Muscle layer of duodenum (tissue), 2 donors: Measurements from ENCODE around the gene WASHC2C.
"Not testable (repeated sequence)": the region's sequence is repeated elsewhere in the genome, so short reads cannot be mapped to it uniquely, and the experiment has no call there.

Source experiments
- H3K27ac ChIP-seq: one replicate; pipeline ENCODE4 v1.7.0; 2013; ENCODE audit warnings: mild to moderate bottlenecking, low read length
- H3K27me3 ChIP-seq: one replicate; pipeline ENCODE4 v1.7.0; 2013; ENCODE audit warnings: low read depth, mild to moderate bottlenecking, control low read depth, low read length
- H3K36me3 ChIP-seq, 2 donors: one replicate each; pipeline ENCODE4 v1.7.0; 2013; ENCODE audit warnings: low read length in 2 of 2, control low read depth in 1 of 2, mild to moderate bottlenecking in 1 of 2; ENCODE audit not compliant: insufficient read depth in 2 of 2, control insufficient read depth in 1 of 2
- H3K4me1 ChIP-seq, 2 donors: one replicate each; pipeline ENCODE4 v1.7.0; 2013; ENCODE audit warnings: low read length in 2 of 2, mild to moderate bottlenecking in 2 of 2, control low read depth in 1 of 2, moderate library complexity in 1 of 2; ENCODE audit not compliant: insufficient read depth in 2 of 2, control insufficient read depth in 1 of 2
- H3K4me3 ChIP-seq, 2 donors: one replicate each; pipeline ENCODE4 v1.7.0; 2013; ENCODE audit warnings: low read length in 2 of 2, low read depth in 1 of 2, mild to moderate bottlenecking in 1 of 2
- H3K9me3 ChIP-seq, 2 donors: one replicate each; pipeline ENCODE4 v1.7.0; 2013; ENCODE audit warnings: low read length in 2 of 2, control low read depth in 1 of 2, mild to moderate bottlenecking in 1 of 2; ENCODE audit not compliant: control insufficient read depth in 1 of 2
- donor health status: healthy.

The WASHC2C gene

DNA sequence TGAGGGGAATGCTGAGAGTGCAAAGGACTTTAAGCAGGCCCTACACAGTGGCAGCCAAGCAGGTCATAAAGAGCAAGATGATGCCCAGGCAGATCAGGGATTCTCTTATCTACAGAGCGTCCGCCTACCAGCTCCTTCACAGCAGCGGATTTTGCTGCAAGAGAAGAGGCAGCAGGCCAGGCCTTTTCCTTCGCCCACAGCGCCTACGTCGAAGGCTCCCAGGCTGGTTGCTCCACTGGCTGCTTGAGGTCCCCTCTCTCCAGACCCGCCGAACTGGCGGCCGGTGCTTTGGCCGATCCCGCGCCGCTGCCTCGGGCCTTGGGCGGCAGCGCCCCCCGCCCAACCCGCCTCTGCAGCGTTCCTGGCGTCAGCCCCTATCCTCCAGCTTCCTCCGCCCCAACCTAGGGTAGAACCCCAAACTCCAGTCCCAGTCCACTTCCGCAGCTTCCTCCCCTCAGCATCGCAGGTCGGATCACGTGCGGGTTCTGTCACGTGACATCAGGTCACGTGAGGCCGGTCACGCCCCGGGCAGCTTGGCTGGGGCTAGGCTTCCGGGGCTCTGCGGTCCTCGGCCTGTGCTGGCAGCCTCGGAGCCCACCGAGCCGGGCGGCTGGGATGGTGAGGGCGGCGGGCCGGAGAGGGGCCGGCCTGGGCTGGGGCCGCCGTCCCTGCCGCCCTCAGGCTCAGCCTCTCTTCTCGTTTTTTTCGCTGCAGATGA lies at the start of gene WASHC2C:
Gene WASHC2C (plus strand): TSS at position 564 of the 718 bp plus-strand sequence. CDS start 52 bp downstream, at position 616.
- not testable (repeated sequence) for H3K9me3 ChIP-seq, H3K4me1 ChIP-seq, H3K36me3 ChIP-seq, H3K27ac ChIP-seq, H3K27me3 ChIP-seq
- peak within 1 kb of the TSS; percentile 48 to 81 for H3K4me3 ChIP-seq

GRCh38 chr10:45678467-45678866 lies 48.6 kb upstream of the WASHC2C start:
- H3K4me1 ChIP-seq = not testable (repeated sequence)

GRCh38 chr10:45710200-45710796 lies 16.8 kb upstream of the WASHC2C start:
- H3K27ac ChIP-seq, H3K36me3 ChIP-seq, H3K9me3 ChIP-seq, H3K27me3 ChIP-seq, H3K4me1 ChIP-seq, H3K4me3 ChIP-seq: not testable (repeated sequence)

More at GRCh38 chr10:45678467-45678866, 48.6 kb upstream of the WASHC2C start:
- H3K9me3 ChIP-seq, H3K27ac ChIP-seq, H3K27me3 ChIP-seq, H3K4me3 ChIP-seq, H3K36me3 ChIP-seq: not testable (repeated sequence)

- not testable (repeated sequence) for H3K4me1 ChIP-seq, H3K4me3 ChIP-seq, H3K9me3 ChIP-seq, H3K36me3 ChIP-seq, H3K27me3 ChIP-seq, H3K27ac ChIP-seq
These were observed 15.8 kb upstream of the WASHC2C start for GRCh38 chr10:45711223-45711622.

- not testable (repeated sequence) for H3K36me3 ChIP-seq, H3K27ac ChIP-seq, H3K4me1 ChIP-seq, H3K9me3 ChIP-seq, H3K4me3 ChIP-seq, H3K27me3 ChIP-seq
These were observed 10.0 kb upstream of the WASHC2C start for GRCh38 chr10:45717053-45717452.

DNA sequence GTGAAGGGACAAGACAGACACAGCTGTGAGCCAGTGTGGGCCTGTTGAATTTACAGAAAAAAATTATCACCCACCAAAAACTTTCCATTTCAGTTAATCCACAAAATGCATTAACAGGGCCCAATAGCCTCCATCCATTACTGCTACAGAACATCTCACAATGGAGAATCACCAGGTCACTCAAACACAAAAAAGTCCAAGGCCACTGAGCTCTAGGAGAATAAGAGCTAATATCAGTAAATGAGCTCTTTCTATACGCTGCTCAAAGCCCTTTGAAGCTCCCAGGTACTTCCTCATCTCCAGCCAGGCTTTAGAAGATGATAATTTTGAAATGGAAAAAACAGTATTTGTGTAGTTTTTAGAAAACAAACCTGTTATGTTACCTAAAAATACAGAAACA lies 9.4 kb upstream of the WASHC2C start:
- H3K4me1 ChIP-seq, H3K4me3 ChIP-seq, H3K27ac ChIP-seq, H3K27me3 ChIP-seq, H3K36me3 ChIP-seq, H3K9me3 ChIP-seq: not testable (repeated sequence)

DNA sequence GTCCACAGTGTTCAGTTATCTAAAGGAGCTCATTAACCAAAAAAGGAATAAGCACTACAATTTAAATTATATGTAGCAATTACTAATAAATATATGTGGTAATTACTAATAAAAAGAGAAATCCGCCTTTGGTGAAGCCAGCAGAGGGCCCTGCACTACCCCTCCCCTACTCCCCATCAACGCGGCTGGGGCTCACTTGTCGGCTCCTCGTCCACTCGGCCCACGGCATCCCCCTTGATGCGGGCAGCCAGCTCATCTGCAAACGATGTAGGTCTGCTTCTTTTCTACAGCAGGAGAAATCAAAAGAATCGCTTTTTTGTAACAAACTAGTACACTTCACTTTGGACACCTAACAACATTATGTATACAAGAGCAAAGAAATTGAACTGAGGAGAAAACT lies 5.6 kb upstream of the WASHC2C start:
- not testable (repeated sequence) for H3K27ac ChIP-seq, H3K36me3 ChIP-seq, H3K9me3 ChIP-seq

GRCh38 chr10:45723851-45724250 lies 3.2 kb upstream of the WASHC2C start:
- H3K4me1 ChIP-seq, H3K36me3 ChIP-seq, H3K9me3 ChIP-seq, H3K27ac ChIP-seq, H3K4me3 ChIP-seq, H3K27me3 ChIP-seq: not testable (repeated sequence)

More for the DNA sequence above, 5.6 kb upstream of the WASHC2C start:
- not testable (repeated sequence) for H3K27me3 ChIP-seq, H3K4me1 ChIP-seq, H3K4me3 ChIP-seq

GRCh38 chr10:45727421-45727965 lies 427 bp downstream of the WASHC2C start:
- H3K27ac ChIP-seq = not testable (repeated sequence)

GRCh38 chr10:45734449-45734848 lies 7.4 kb downstream of the WASHC2C start:
- not testable (repeated sequence) for H3K9me3 ChIP-seq, H3K4me3 ChIP-seq

More at GRCh38 chr10:45727421-45727965, 427 bp downstream of the WASHC2C start:
- H3K27me3 ChIP-seq, H3K9me3 ChIP-seq, H3K36me3 ChIP-seq, H3K4me1 ChIP-seq: not testable (repeated sequence)
- peak overlapping the region; percentile 48 to 81 for H3K4me3 ChIP-seq

GRCh38 chr10:45734867-45735266 lies 7.8 kb downstream of the WASHC2C start:
- H3K4me3 ChIP-seq, H3K4me1 ChIP-seq, H3K27me3 ChIP-seq: not testable (repeated sequence)

More at GRCh38 chr10:45734449-45734848, 7.4 kb downstream of the WASHC2C start:
- H3K27me3 ChIP-seq, H3K27ac ChIP-seq, H3K36me3 ChIP-seq, H3K4me1 ChIP-seq: not testable (repeated sequence)

GRCh38 chr10:45741559-45741958 lies 14.5 kb downstream of the WASHC2C start:
- not testable (repeated sequence) for H3K4me3 ChIP-seq, H3K36me3 ChIP-seq, H3K9me3 ChIP-seq, H3K27ac ChIP-seq, H3K27me3 ChIP-seq, H3K4me1 ChIP-seq

More at GRCh38 chr10:45734867-45735266, 7.8 kb downstream of the WASHC2C start:
- not testable (repeated sequence) for H3K27ac ChIP-seq, H3K36me3 ChIP-seq, H3K9me3 ChIP-seq
